ENCODE measurements around the gene MPPED1.

DNA sequence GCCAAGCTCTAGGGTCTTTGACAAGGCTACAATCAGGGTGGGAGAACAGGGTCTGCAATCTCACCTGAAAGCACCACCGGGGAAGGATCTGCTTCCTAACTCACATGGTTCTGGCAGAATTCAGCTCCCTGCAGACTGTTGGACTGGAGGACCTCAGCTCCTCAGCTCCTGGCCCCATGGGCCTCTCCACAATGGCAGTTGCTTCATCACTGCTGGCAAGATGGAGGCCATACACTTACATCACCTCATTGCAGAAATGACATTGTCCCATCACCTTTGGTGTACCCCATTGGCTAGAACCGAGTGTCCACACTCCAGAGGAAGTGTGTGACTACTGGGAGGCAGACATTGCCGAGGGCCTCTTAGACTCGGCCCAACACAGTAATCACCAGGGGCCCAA is 20.9 kb upstream of the MPPED1 start:
- TF ChIP-seq POLR2AphosphoS5 (IDR thresholded peaks at IDR 0.05) (no peak), POLR2A (IDR thresholded peaks at IDR 0.05) (no peak), EP300 (IDR thresholded peaks at IDR 0.05) (no peak)
- TF ChIP-seq, protein P1, sequence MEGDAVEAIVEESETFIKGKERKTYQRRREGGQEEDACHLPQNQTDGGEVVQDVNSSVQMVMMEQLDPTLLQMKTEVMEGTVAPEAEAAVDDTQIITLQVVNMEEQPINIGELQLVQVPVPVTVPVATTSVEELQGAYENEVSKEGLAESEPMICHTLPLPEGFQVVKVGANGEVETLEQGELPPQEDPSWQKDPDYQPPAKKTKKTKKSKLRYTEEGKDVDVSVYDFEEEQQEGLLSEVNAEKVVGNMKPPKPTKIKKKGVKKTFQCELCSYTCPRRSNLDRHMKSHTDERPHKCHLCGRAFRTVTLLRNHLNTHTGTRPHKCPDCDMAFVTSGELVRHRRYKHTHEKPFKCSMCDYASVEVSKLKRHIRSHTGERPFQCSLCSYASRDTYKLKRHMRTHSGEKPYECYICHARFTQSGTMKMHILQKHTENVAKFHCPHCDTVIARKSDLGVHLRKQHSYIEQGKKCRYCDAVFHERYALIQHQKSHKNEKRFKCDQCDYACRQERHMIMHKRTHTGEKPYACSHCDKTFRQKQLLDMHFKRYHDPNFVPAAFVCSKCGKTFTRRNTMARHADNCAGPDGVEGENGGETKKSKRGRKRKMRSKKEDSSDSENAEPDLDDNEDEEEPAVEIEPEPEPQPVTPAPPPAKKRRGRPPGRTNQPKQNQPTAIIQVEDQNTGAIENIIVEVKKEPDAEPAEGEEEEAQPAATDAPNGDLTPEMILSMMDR (IDR thresholded peaks at IDR 0.05): no peak

Data from upper lobe of left lung (tissue), 4 donors.